Measurements from ENCODE around the gene LHX5. TPM values are rescaled to one million over a fixed set of nuclear protein-coding genes. Genes with fewer than 3 reads are reported as not detected.

LHX5 gene
- total RNA-seq, 1 donor from 2014 or later, result not detected

- Mint-ChIP-seq H3K4me1 (ENCODE audit: unreplicated experiment) (no peaks in the 10 kb centered on the region), H3K27ac (ENCODE audit: unreplicated experiment) (no peak overlapping the region), H3K27me3 (ENCODE audit: unreplicated experiment) (peaks cover 6% of the 10 kb centered on the region), H3K36me3 (ENCODE audit: low read depth, unreplicated experiment) (no peaks in the 10 kb centered on the region), H3K4me3 (ENCODE audit: unreplicated experiment) (no peak overlapping the region), H3K9me3 (ENCODE audit: unreplicated experiment) (peaks cover 5% of the 10 kb centered on the region)
- TF ChIP-seq CTCF (IDR thresholded peaks at IDR 0.05; ENCODE audit: unreplicated experiment), result no peak
- no peak for DNase-seq (ENCODE audit: low spot score)
Measured at GRCh38 chr12:113512568-113512967, 40.9 kb upstream of the LHX5 start.

- Mint-ChIP-seq H3K27me3 (ENCODE audit: unreplicated experiment) (peaks cover 4% of the 10 kb centered on the region), H3K4me3 (ENCODE audit: unreplicated experiment) (no peak overlapping the region), H3K27ac (ENCODE audit: unreplicated experiment) (no peak overlapping the region), H3K36me3 (ENCODE audit: low read depth, unreplicated experiment) (no peaks in the 10 kb centered on the region), H3K4me1 (ENCODE audit: unreplicated experiment) (no peaks in the 10 kb centered on the region), H3K9me3 (ENCODE audit: unreplicated experiment) (no peaks in the 10 kb centered on the region)
- TF ChIP-seq CTCF (IDR thresholded peaks at IDR 0.05; ENCODE audit: unreplicated experiment), result no peak
- DNase-seq (ENCODE audit: low spot score), result no peak
Measured at GRCh38 chr12:113506867-113507266, 35.2 kb upstream of the LHX5 start.

GRCh38 chr12:113505941-113506340 lies 34.3 kb upstream of the LHX5 start:
- peaks cover 4% of the 10 kb centered on the region for H3K27me3 Mint-ChIP-seq (ENCODE audit: unreplicated experiment)

GRCh38 chr12:113504917-113505316 lies 33.2 kb upstream of the LHX5 start:
- DNase-seq (ENCODE audit: low spot score), result no peak
- H3K9me3 Mint-ChIP-seq (ENCODE audit: unreplicated experiment), result no peaks in the 10 kb centered on the region
- H3K36me3 Mint-ChIP-seq (ENCODE audit: low read depth, unreplicated experiment), result no peaks in the 10 kb centered on the region
- H3K27ac Mint-ChIP-seq (ENCODE audit: unreplicated experiment), result no peak overlapping the region
- no peak overlapping the region for H3K4me3 Mint-ChIP-seq (ENCODE audit: unreplicated experiment)
- no peaks in the 10 kb centered on the region for H3K4me1 Mint-ChIP-seq (ENCODE audit: unreplicated experiment)
- H3K27me3 Mint-ChIP-seq (ENCODE audit: unreplicated experiment), result peaks cover 5% of the 10 kb centered on the region
- TF ChIP-seq CTCF (IDR thresholded peaks at IDR 0.05; ENCODE audit: unreplicated experiment), result no peak

More at GRCh38 chr12:113505941-113506340, 34.3 kb upstream of the LHX5 start:
- Mint-ChIP-seq H3K4me1 (ENCODE audit: unreplicated experiment) (no peaks in the 10 kb centered on the region), H3K9me3 (ENCODE audit: unreplicated experiment) (no peaks in the 10 kb centered on the region), H3K4me3 (ENCODE audit: unreplicated experiment) (no peak overlapping the region), H3K36me3 (ENCODE audit: low read depth, unreplicated experiment) (no peaks in the 10 kb centered on the region), H3K27ac (ENCODE audit: unreplicated experiment) (no peak overlapping the region)
- DNase-seq (ENCODE audit: low spot score), result no peak
- TF ChIP-seq CTCF (IDR thresholded peaks at IDR 0.05; ENCODE audit: unreplicated experiment), result no peak

- DNase-seq (ENCODE audit: low spot score), result no peak
- H3K4me3 Mint-ChIP-seq (ENCODE audit: unreplicated experiment), result no peak overlapping the region
- peaks cover 5% of the 10 kb centered on the region for H3K27me3 Mint-ChIP-seq (ENCODE audit: unreplicated experiment)
- H3K9me3 Mint-ChIP-seq (ENCODE audit: unreplicated experiment), result no peaks in the 10 kb centered on the region
- no peak overlapping the region for H3K27ac Mint-ChIP-seq (ENCODE audit: unreplicated experiment)
- no peaks in the 10 kb centered on the region for H3K4me1 Mint-ChIP-seq (ENCODE audit: unreplicated experiment)
- no peak for TF ChIP-seq CTCF (IDR thresholded peaks at IDR 0.05; ENCODE audit: unreplicated experiment)
- no peaks in the 10 kb centered on the region for H3K36me3 Mint-ChIP-seq (ENCODE audit: low read depth, unreplicated experiment)
Measured at GRCh38 chr12:113500782-113501311, 29.2 kb upstream of the LHX5 start.

Measured in endothelial cell (in vitro differentiated cells).